ENCODE data around the gene PDXP.

Gene PDXP

DNA sequence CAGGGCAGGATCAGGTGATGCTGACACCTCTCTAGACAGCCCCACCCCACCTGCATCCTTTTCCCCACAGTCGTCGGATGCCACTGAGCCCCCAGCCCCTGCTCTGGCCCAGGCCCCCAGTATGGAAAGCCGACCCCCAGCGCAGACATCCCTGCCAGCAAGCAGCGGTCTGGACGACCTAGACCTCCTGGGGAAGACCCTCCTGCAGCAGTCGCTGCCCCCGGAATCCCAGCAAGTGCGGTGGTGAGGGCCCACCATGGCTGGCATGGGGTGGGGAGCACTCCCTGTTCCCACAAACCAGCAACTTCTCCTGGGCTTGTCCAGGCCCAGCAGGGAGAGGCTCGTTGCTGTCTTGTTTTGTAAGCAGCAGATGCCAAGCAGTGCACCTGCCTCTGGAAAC is 28.6 kb upstream of the PDXP start:
- DNase-seq, result no peak

DNA sequence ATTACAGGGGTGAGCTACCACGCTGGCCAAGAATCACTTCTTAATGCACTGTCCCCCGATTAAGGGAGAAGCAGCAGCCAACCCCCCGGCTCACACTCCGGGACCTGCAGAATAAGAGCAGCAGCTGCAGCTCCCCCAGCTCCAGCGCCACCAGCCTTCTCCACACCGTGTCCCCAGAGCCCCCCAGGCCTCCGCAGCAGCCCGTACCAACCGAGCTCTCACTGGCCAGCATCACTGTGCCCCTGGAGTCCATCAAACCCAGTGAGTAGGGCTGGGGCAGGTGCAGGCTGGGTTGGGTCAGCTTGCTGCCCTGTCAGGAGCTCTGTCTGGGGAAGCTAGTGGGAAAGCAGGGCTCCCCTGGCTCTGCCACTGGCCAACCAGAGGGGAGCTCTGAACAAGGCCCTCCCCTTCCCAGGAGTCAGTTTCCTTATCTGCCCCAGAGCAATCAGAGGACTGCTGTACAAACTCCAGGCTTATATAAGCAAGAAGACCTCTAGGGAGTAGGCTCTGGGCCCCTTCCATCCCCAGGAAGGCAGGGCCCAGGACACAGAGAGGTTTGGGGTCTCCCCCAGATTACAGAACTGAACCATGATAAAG is 27.6 kb upstream of the PDXP start:
- DNase-seq, result no peak

DNA sequence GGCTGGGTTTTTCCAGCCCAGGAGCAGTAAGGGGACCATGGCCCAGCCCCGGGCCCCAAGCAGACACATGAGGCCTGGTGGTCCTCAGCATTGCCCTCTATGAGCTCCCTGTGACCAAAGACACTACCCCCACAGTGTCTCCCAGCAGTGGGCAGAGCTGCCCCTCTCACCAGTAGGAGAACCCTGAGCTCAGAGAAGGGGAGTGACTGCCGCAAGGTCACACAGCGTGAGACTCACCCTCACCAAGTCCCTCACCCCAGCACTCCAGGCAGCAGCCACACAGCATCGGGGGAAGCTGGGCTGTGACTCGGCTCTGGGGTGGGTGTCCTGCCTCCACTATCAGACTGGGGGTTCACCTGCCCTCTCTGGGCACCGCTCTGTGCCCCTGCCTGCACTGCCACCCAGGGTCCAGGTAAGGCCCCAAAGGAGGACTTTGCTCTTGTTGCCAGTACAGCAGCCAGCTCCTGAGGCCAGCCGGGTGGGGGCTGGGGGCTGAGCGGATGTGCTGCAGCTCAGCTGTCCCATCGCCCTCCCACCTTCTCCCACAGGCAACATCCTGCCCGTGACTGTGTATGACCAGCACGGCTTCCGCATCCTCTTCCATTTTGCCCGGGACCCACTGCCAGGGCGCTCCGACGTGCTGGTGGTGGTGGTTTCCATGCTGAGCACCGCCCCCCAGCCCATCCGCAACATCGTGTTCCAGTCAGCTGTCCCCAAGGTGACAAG is 26.9 kb upstream of the PDXP start:
- DNase-seq, result no peak

DNA sequence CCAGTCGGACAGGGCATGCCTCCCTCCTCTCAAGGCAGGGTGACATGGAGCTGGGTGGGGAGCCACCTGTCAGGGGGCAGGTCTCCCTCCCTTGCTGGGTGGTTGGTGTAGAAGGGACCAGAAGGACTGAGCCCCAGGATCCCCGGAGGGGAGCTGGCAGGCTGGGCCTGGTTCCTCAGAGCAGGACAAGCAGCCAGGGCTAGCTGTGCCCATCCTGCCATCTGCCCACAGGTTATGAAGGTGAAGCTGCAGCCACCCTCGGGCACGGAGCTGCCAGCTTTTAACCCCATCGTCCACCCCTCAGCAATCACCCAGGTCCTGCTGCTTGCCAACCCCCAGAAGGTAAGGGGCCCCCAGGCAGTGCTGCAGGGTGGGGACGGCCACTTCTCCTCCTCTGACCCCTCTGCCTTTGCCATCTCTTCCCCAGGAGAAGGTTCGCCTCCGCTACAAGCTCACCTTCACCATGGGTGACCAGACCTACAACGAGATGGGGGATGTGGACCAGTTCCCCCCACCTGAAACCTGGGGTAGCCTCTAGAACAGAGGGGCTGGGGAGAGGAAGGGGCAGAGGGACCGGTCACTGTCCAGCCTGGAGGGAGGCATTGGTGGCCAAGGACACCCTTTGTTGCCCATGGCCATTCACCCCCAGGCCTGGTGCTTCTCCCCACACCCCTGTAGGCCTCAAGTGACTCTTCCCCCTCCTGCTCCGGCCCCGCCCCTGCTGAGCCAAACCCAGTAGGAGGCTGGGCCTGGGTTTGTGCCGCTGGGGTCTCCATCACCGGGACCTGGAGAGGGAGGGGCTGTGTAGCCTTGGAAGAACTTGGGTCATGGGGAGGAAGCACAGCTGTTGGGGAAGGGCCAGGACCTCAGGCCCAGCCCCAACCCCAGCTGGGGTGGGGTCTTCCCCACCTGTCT is 26.1 kb upstream of the PDXP start:
- DNase-seq, result no peak

DNA sequence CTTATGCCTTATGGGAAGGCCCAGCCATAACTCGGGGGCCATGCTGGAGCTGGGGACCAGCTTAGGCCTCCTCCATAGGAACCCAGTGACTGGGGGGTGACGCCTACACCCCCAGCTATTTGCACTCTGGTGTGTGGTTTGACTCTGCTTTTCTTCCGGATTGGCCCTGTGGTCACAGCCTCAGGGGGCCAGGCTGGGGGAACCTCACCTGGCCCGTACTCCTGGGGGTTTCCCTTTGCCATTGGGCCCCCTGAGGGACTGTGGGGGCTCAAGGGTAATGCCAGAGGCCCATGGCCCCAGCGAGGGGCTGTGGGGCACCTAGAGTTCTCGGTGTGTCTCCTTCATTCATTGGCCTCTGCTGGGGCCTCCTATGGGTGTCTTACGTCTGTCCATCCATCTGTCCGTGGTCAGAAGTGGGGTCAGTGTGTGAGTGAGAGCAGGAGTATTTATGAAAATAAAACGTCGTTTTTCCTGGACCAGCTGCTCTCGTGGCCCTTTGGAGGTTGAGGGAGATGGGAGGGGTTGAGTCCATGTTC is 25.4 kb upstream of the PDXP start:
- DNase-seq, result peak; percentile 17

DNA sequence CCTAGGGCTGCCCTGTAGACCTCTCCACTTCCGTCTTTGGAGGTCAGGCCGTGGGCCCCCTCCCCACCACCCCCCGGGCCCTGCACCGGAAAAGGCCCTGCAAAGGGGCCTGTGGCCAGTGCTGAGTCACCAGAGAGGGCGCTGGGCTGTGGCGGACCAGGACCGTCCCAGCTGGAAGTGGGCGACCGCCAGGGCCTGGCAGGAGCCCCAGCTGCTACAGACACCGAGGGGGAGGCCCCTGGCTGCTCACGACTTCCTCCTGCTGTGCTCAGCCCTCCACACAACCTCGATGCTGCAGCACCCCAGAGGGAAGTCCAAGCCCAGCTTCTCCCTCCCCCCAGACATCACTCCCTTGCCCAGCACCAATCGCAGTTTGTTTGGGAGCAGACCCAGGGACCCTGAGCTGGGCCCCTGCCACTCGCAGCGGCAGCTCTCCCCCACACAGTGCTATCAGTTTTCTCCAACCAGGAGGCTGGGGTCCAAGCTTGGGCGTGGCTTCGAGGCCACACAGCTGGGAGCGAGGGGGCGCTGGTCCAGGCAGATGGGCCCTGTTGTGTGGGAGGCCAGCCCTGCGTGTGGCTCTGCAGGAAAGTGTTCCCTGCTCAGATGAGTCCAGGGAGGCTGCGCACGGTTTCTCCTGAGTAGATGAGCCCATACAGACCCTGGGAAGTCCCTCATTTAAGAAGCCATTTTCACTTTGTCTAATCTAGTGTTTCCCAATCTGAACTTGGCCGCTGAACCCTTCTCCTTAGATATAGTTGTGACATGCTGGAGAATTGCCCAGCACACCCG is 24.7 kb upstream of the PDXP start:
- DNase-seq, result peak; percentile 19

DNA sequence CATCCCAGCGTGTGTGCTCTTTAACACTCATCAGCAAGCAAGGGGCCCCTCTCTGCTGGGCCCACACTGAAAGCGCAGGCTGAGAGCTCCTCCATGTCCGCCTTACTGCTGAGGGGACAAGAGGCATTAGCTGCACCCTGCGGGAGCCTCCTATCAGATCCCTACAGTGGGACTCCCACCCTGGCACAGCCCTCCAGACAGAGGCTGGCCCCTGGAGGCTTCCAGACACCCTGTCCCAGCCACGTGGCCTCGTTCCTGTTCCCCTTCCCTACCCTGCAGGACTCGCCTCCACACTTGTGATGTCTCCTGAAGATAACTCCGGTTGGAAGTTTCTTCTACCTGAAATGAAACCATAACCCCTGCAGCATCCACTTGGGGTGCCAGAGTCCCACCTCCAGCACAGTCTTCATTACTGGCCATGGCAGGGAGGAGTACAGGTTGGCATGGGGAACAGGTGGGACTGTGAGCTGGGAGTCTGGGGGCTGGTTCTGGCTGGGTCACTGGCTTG is 24.1 kb upstream of the PDXP start:
- DNase-seq, result no peak

DNA sequence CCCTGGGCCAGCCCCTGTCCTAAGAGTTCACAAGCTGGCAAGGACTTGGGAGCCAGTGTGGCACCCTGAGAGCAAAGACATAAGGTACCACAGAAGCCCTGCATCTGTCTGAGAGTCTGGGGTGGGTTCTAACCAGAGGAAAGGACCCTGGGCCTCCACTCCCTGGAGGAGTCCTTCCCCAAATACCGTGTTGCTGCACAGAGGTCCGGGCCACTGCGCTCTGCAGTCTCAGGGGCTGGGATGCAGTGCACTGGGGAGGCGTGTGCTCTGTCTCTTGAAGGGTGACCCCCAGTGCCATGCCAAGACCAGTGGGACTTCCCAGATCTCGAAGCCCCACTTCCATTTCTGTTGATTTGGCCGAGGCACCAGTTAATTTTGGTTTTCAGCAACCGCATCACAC is 23.4 kb upstream of the PDXP start:
- DNase-seq, result no peak

DNA sequence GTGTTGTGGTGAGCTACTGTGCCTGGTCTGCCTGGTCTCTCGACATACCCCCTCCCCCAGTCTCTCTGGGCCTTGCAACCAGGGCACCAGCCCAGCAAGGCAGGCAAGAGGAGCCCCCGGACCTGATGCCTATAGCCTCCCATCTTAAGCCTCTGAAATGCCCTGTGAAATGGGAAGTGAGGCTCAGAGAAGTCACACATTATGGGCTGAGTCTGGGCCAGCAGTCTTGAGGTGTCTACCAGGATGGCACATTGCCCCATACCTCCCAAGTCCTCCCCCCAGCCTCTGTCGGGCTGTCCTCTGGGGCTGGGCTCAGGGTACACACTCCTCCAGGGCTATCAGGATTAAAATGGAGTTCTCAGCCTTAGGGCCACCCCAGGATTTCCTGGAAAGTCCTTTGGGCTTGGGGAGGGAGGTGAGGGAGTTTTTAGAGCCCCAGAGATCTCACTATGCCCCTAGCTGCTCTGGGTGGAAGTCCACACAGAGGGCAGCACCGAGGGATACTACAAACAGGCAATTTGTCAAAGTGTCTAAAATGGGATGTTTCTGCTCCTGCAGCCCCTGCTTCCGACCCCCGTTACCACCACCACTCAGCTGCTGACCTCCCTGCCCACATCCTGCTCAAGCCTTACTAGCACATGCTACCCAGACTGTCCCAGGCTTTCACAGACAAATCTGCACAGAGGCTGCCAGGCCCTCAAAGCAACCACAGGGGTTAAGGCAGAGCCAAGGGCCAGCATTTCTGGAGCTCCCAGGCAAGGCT is 22.2 kb upstream of the PDXP start:
- DNase-seq, result no peak

DNA sequence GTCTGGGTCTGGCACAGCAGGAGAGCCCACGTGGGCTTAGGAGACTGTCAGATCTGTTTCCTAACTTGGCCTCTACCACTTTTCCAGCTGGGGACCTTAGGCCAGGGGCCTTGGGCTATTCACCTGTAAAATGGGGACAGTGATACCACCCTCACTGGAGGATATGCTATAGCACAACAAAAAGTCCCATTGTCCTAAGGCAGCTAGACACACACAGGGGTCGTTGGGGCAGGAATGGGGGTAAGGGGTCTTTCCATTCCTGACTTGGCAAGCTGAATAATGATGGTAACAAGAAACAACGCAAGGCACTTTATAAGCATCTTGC is 21.6 kb upstream of the PDXP start:
- DNase-seq, result no peak

DNA sequence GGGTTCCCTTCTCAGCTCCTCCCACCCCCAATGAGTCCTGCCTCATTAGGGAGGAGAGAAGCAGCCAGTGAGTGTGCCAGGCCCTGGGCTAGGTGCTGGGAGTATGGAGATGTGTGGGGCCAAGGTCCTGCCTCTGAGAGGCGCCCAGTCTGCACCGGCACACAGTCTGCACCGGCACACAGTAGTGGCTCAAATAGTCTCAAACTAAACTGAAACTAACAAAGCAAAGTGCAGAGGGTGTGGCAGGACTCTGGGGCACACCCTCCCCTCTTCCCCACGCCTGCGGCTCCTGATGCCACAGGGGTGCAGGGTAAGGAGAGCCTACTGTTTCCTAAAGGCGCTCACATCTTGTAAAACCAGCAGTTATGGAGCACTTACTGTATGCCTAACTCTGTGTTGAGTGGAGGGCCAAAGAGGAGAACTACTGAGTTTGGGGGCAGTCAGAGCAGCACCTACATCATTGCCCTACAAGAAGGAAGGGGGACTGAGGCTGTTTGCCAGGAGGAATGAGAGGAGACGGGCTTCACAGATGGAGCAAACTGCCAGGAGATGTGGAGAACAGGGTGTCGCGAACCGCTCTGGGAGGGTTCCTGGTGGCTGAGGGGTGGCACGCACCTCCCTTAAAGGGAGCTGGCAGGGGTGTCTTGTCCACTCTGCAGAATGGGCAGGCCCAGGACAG is 20.0 kb upstream of the PDXP start:
- DNase-seq, result no peak

DNA sequence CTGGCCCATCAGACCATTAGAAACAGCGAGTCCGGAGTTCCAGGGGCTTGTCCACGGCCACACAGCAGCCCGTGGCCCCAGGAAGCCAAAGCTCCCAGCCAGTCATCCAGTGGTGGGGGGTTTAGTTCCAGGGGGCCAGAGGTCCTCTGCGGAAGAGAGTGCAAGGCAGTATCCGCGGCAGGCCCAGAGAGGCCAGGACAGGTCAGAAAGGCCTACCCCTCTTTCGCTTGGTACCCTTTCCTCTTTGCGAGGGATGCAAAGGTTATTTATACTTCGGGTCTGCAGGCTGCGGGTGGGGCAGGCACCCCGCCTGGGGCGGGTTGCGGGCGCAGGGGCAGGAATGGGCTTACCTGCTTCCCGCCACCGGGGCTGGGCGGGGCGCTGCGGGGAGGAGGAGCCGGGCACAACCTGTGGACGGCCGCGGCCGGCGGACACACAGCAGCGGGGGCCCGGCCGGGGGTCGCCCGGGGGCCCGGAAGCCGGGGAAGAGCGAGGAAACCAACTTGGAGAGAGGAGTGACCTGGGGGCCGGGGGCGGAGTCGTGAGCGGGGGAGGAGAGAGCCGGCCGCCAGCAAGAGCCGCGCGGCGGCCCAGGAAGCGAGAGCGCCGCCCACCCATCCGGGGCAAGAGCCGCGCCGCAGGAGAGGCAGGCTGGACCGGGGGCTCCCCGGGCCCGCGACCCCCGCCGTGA is 19.3 kb upstream of the PDXP start, which contains the start of gene SH3BP1:
SH3BP1 (plus strand) TSS at position 600 of the 691 bp plus-strand sequence. CDS start 119 bp downstream, outside the sequence.
- peak; percentile 34 for DNase-seq

DNA sequence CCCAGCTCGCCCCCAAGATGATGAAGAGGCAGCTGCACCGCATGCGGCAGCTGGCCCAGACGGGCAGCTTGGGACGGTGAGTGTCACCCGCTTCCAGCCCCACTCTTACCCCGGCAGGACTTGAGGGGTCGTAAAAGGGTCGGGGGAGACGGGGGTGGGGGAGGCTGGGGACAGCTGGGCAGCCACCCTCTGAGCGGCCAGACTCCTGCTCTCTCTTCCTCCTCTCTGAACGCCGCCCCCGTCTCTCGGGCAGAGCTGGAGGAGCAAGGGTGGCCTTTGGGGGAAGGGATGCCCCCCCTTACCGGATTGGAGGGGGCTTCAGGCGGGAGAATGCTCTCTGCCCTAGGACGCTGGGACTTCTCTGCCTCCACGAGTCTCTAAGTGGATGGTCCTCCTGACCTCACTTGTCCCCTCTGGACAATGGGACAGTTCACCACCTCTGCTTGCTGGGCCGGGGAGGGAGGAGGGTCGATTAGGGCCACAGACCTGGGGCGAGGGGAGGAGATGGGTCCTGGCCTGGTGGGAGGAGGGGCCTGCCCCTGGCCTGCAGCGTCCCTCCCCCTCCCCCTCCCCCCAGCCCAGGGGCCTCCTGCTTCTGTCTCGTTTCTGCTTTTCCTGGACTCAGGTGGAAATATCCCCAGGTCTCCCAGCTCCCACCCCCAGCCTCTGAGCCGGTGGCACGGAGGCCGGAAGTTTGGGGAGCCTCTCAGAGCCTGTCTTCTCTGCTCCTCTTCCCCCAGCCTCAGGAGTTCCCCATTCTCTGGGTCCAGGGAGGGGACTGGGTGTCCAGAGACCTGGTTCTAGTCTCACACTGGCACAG is 18.5 kb upstream of the PDXP start:
- peak; percentile 25 for DNase-seq

DNA sequence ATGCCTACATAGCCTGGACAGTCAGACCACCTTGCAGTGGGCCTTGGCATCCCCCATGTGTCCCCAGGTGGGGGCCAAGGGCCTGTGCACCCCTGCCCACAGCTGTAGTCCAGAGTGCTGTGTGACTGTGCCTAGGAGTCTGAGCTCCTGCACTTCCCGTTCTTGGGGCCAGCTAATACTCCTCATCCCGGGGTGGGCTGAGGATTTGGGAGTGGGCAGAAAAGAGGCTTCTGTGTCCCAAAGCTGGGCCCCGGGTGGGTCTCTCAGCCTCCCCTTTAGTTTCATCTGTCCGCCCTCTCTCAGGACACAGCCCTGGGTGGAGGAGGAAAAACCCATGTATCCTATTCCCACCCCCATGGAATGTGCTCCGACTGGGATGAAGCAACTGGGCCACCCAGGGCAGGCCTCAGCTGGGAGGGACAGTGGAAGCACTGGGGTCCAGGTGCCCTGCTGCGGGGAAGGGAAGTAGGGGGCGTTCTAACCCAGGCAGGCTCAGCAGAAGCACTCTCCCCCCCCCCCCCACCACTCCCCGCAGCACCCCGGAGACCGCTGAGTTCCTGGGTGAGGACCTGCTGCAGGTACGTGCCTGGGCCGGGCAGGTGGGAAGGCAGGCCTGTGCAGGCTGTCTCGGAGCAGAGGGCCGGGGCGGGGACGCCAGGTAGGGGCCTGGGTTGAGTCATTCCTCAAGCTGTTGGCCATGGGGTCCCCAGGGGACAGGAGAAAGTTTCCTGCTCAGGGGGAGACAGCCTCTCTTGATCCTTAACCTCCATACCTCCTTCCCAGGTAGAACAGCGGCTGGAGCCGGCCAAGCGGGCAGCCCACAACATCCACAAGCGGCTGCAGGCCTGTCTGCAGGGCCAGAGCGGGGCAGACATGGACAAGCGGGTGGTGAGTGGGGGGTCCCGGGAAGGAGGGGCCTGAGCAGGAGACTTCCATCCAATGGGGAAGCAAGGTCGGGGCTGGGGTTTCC is 17.6 kb upstream of the PDXP start:
- peak; percentile 11 for DNase-seq

DNA sequence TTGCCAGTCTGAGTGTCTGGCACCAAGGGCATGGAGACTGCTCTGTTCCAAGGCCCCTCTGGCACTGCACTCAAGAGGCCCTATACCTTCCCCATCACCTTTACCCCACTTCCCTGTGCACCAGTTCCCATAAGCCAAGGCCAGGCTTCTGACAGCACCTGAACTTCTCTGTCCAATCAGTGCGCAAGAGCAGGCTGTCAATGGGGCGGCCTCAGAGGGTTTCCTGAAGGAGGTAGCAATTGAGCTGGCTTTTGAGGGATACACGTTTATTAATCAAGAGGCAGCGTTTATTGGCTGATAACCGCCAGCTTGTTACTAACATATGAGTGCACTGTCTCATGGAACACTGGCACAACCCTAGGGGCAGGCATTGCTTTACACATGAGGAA is 17.0 kb upstream of the PDXP start:
- no peak for DNase-seq

DNA sequence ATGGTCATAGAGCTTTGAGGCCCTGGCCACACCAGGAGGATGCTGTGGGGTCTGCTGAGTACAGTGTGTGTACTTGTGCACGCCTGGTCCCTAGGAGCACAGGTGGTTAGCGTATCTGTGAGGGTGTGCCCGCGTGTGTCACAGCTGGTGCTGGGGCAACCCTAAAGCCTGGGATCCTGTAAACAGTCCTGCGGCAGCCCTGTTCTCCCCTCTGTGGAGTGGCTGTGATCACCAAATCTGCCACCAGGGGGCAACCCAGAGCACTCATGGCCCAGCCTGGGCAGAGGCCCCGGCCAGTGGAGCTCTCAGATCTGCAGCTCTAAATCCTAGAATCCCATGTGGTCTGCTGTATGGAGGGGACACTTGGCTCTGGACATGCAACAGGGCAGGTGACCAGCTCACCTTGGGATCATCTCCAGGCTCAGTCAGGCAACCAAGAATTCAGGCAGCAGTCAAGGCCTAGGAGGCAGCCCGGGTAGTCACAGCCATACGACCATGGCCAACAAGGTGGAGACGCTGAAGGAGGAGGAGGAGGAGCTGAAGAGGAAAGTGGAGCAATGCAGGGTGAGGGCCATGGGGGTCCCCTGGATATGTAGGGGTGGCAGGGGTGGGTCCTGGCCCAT is 15.2 kb upstream of the PDXP start:
- DNase-seq, result peak; percentile 82

DNA sequence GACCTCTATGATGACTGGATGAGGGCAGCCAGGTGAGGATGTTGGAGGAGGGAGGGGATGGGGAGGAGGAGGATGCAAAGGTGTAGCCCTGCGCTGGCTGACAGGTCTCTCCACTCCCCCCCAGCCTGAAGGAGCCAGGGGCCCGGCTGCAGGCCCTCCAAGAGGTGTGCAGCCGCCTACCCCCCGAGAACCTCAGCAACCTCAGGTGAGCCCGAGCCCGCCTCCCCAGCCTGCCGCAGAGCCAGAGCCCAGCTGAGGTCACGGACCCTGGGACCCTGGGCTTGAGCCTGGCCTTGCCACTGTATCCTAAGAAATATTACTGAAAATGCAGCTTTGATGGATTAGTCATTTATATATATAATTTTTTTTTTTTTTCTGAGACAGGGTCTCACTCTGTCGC is 11.2 kb upstream of the PDXP start:
- no peak for DNase-seq

DNA sequence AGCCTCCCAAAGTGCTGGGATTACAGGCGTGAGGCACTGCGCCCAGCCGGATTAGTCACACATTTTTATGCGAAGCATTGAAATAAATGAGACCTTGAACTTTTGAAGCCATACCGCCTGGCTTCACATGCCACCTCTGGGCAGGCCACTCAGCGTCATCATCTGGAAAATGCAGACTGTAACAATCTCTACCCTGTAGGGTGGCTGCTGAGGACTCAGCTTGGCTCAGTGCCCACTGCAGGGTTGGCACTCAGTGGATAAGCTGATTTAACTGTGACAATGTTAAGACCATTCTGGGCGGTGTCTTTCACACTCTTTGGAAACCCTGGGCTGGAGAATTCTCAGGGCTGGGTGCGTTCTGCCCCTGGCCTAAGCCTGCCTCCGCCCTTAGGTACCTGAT is 10.6 kb upstream of the PDXP start:
- no peak for DNase-seq

Data from effector CD8-positive, alpha-beta T cell (primary cell).